Neural cell (in vitro differentiated cells): ENCODE results near the gene ALX4.

Source experiments
- EP300 ChIP-seq: fragments of 450-650 bp; conservative IDR thresholded peaks from 2 replicates; pipeline ENCODE4 v1.6.1; 2014; ENCODE audit warnings: antibody characterized with exemption, mild to moderate bottlenecking, moderate library complexity; ENCODE audit not compliant: poor library complexity, severe bottlenecking
- EZH2 ChIP-seq: fragments of 200-600, 300-800 bp; shearing (Covaris generic), sonication (generic); IDR thresholded peaks from 2 replicates; pipeline ENCODE4 v1.6.1; 2014; ENCODE audit warnings: antibody characterized with exemption, low read length, borderline replicate concordance, mild to moderate bottlenecking; ENCODE audit not compliant: insufficient read depth, poor library complexity, severe bottlenecking
- MXI1 ChIP-seq: fragments of 450-650 bp; conservative IDR thresholded peaks from 2 replicates; pipeline ENCODE4 v1.6.1; 2014; ENCODE audit warnings: antibody characterized with exemption, mild to moderate bottlenecking; ENCODE audit not compliant: poor library complexity, severe bottlenecking
- POLR2AphosphoS5 ChIP-seq: IDR thresholded peaks from 2 replicates; pipeline ENCODE4 v1.6.1; 2012
- RAD21 ChIP-seq: fragments of 450-650 bp; conservative IDR thresholded peaks from 2 replicates; pipeline ENCODE4 v1.6.1; 2014; ENCODE audit warnings: antibody characterized with exemption, mild to moderate bottlenecking, moderate library complexity
- SMC3 ChIP-seq: fragments of 450-650 bp; conservative IDR thresholded peaks from 2 replicates; pipeline ENCODE4 v1.6.1; 2014; ENCODE audit warnings: antibody characterized with exemption, mild to moderate bottlenecking, moderate library complexity; ENCODE audit not compliant: poor library complexity
- TAF1 ChIP-seq: IDR thresholded peaks from 2 replicates; pipeline ENCODE4 v1.6.1; 2012; ENCODE audit warnings: low read depth
- TF ChIP-seq, protein P1 (sequence below): fragments of 450-650 bp; IDR thresholded peaks from 2 replicates; pipeline ENCODE4 v1.5.1; 2014; ENCODE audit warnings: antibody characterized with exemption, mild to moderate bottlenecking, moderate library complexity; ENCODE audit not compliant: poor library complexity, severe bottlenecking
- TF ChIP-seq, protein P2 (sequence below): IDR thresholded peaks from 2 replicates; pipeline ENCODE4 v1.6.1; 2012; ENCODE audit warnings: borderline replicate concordance

DNA sequence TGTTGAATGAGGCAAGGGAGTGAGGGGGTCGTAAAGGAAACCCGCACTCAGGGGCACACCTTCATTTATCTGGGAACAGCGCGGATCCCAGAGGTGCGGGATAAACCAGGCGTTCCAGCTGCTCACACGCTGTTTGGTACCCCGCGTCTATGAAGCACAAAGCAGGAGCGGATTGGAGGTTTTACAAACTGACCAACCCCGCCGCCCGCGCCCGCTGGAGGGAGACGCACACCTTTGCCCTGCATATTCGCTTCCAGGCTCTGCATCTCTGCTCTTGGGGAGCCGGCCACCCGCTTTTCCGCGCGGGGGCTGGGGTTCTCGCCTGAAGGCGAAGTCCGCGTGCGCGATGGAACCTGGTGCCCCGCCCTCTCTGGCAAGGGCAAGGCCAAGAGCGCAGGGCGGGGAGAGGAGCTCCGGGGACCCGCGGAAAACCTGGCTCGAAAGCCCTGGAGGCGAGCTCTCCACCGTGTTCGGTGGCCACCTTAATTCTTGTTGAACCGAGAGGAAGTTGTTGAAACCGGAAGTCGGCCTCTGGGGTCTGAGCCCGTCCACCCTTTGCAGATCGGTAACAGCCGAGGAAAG lies 6.8 kb upstream of the ALX4 start:
- TF ChIP-seq EP300 (no peak), POLR2AphosphoS5 (no peak), EZH2 (peak; percentile 62), RAD21 (no peak), TAF1 (no peak), MXI1 (no peak), SMC3 (no peak)
- TF ChIP-seq, protein P1, sequence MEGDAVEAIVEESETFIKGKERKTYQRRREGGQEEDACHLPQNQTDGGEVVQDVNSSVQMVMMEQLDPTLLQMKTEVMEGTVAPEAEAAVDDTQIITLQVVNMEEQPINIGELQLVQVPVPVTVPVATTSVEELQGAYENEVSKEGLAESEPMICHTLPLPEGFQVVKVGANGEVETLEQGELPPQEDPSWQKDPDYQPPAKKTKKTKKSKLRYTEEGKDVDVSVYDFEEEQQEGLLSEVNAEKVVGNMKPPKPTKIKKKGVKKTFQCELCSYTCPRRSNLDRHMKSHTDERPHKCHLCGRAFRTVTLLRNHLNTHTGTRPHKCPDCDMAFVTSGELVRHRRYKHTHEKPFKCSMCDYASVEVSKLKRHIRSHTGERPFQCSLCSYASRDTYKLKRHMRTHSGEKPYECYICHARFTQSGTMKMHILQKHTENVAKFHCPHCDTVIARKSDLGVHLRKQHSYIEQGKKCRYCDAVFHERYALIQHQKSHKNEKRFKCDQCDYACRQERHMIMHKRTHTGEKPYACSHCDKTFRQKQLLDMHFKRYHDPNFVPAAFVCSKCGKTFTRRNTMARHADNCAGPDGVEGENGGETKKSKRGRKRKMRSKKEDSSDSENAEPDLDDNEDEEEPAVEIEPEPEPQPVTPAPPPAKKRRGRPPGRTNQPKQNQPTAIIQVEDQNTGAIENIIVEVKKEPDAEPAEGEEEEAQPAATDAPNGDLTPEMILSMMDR, result no peak
- TF ChIP-seq, protein P2, sequence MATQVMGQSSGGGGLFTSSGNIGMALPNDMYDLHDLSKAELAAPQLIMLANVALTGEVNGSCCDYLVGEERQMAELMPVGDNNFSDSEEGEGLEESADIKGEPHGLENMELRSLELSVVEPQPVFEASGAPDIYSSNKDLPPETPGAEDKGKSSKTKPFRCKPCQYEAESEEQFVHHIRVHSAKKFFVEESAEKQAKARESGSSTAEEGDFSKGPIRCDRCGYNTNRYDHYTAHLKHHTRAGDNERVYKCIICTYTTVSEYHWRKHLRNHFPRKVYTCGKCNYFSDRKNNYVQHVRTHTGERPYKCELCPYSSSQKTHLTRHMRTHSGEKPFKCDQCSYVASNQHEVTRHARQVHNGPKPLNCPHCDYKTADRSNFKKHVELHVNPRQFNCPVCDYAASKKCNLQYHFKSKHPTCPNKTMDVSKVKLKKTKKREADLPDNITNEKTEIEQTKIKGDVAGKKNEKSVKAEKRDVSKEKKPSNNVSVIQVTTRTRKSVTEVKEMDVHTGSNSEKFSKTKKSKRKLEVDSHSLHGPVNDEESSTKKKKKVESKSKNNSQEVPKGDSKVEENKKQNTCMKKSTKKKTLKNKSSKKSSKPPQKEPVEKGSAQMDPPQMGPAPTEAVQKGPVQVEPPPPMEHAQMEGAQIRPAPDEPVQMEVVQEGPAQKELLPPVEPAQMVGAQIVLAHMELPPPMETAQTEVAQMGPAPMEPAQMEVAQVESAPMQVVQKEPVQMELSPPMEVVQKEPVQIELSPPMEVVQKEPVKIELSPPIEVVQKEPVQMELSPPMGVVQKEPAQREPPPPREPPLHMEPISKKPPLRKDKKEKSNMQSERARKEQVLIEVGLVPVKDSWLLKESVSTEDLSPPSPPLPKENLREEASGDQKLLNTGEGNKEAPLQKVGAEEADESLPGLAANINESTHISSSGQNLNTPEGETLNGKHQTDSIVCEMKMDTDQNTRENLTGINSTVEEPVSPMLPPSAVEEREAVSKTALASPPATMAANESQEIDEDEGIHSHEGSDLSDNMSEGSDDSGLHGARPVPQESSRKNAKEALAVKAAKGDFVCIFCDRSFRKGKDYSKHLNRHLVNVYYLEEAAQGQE, result no peak
